SH-SY5Y (cell line): ENCODE measurements around the gene ABCB10.

Experiments
- GATA2 ChIP-seq: IDR thresholded peaks from 2 replicates; pipeline ENCODE4 v1.6.1; 2011; ENCODE audit warnings: mild to moderate bottlenecking, low read depth, low read length
- GATA3 ChIP-seq: IDR thresholded peaks from 2 replicates; pipeline ENCODE4 v1.6.1; 2011; ENCODE audit warnings: low read depth, mild to moderate bottlenecking, low read length, moderate library complexity

DNA sequence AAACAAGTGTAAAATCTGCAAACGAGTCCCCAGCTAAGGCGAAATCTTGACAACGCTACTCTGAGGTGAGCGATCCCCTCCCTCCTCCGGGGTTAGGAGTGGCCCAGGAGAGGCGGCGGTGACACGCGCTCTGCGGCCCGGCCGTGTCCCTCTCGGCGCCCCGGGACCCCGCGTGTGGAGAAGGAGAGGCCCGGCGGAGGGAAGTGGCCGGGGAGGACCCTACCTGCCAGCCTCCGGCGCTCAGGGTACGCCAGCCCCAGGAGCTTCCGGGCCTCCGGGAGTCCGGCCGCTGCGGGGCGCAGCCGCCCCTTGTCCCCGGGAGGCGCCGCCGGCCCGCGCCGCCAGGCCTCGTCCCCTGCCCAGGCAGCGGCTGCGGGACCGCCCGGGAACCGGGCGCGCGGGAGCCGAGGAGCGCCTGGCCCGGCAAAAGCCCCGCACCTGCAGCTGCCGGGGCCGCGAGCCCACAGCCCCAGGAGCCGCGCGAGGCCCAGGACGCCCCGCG, 543 bp downstream of the ABCB10 start:
- TF ChIP-seq GATA2 (no peak), GATA3 (no peak)
